ENCODE results near the gene TCEANC2.

- TF ChIP-seq SP1 (IDR thresholded peaks at IDR 0.05), result no peak
- TF ChIP-seq CTCF (IDR thresholded peaks at IDR 0.05; ENCODE audit: low read depth, low read length, missing input control), result no peak
- no peak for TF ChIP-seq REST (IDR thresholded peaks at IDR 0.05)
- TF ChIP-seq FOXA1 (IDR thresholded peaks at IDR 0.05), result no peak
- TF ChIP-seq YY1 (IDR thresholded peaks at IDR 0.05), result no peak
- TF ChIP-seq, protein P1, sequence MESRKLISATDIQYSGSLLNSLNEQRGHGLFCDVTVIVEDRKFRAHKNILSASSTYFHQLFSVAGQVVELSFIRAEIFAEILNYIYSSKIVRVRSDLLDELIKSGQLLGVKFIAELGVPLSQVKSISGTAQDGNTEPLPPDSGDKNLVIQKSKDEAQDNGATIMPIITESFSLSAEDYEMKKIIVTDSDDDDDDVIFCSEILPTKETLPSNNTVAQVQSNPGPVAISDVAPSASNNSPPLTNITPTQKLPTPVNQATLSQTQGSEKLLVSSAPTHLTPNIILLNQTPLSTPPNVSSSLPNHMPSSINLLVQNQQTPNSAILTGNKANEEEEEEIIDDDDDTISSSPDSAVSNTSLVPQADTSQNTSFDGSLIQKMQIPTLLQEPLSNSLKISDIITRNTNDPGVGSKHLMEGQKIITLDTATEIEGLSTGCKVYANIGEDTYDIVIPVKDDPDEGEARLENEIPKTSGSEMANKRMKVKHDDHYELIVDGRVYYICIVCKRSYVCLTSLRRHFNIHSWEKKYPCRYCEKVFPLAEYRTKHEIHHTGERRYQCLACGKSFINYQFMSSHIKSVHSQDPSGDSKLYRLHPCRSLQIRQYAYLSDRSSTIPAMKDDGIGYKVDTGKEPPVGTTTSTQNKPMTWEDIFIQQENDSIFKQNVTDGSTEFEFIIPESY (IDR thresholded peaks at IDR 0.05), result no peak
- TF ChIP-seq GABPA (IDR thresholded peaks at IDR 0.05 in 1 of 2, conservative IDR thresholded peaks at IDR 0.05 in 1 of 2), result no peak
- TF ChIP-seq, protein P2, sequence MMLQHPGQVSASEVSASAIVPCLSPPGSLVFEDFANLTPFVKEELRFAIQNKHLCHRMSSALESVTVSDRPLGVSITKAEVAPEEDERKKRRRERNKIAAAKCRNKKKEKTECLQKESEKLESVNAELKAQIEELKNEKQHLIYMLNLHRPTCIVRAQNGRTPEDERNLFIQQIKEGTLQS (IDR thresholded peaks at IDR 0.05), result no peak
- TF ChIP-seq RAD21 (IDR thresholded peaks at IDR 0.05), result no peak
- no peak for TF ChIP-seq EGR1 (IDR thresholded peaks at IDR 0.05; ENCODE audit: low read depth in 2 of 2)
- TF ChIP-seq NR2F2 (IDR thresholded peaks at IDR 0.05), result no peak
- TF ChIP-seq TAF1 (conservative IDR thresholded peaks at IDR 0.05), result no peak
- no peak for TF ChIP-seq JUND (IDR thresholded peaks at IDR 0.05)
These were observed 38.3 kb downstream of the TCEANC2 start for GRCh38 chr1:54091666-54092065.
